HG03432 (cell line): Measurements from ENCODE around the gene PTPRJ.

ENCODE experiments used
- ATAC-seq: cut with Tn5 transposase; IDR thresholded peaks from one replicate; pipeline ENCODE4 v1.9.1; 2021; ENCODE audit warnings: mild to moderate bottlenecking, moderate library complexity; ENCODE audit not compliant: unreplicated experiment

Gene PTPRJ

GRCh38 chr11:47967577-47968525, 12.5 kb upstream of the PTPRJ start:
- ATAC-seq: no peak

GRCh38 chr11:47969401-47969800, 11.0 kb upstream of the PTPRJ start:
- no peak for ATAC-seq

- no peak for ATAC-seq
Measured at GRCh38 chr11:47971501-47971900, 8.9 kb upstream of the PTPRJ start.

GRCh38 chr11:47973173-47973572, 7.2 kb upstream of the PTPRJ start:
- ATAC-seq: no peak

- no peak for ATAC-seq
Measured at GRCh38 chr11:47976931-47977330, 3.4 kb upstream of the PTPRJ start.

- no peak for ATAC-seq
Measured at GRCh38 chr11:47977623-47978022, 2.7 kb upstream of the PTPRJ start.

- no peak for ATAC-seq
Measured at GRCh38 chr11:47979378-47980087, 826 bp upstream of the PTPRJ start.

GRCh38 chr11:47980907-47981621, 705 bp downstream of the PTPRJ start:
- peak; percentile 61 for ATAC-seq

- peak; percentile 11 for ATAC-seq
Measured at GRCh38 chr11:47981667-47982404, 1.5 kb downstream of the PTPRJ start.

GRCh38 chr11:47982616-47983015, 2.3 kb downstream of the PTPRJ start:
- no peak for ATAC-seq

- no peak for ATAC-seq
Measured at GRCh38 chr11:47983464-47984397, 3.4 kb downstream of the PTPRJ start.

- ATAC-seq: no peak
Measured at GRCh38 chr11:47986219-47986618, 5.9 kb downstream of the PTPRJ start.

- ATAC-seq: no peak
Measured at GRCh38 chr11:47986742-47987141, 6.4 kb downstream of the PTPRJ start.

GRCh38 chr11:47987310-47987709, 7.0 kb downstream of the PTPRJ start:
- peak; percentile 51 for ATAC-seq

- peak; percentile 29 for ATAC-seq
Measured at GRCh38 chr11:47987781-47988180, 7.4 kb downstream of the PTPRJ start.

- no peak for ATAC-seq
Measured at GRCh38 chr11:47989779-47990178, 9.4 kb downstream of the PTPRJ start.

- peak; percentile 32 for ATAC-seq
Measured at GRCh38 chr11:47991266-47991830, 11.0 kb downstream of the PTPRJ start.

- ATAC-seq: no peak
Measured at GRCh38 chr11:47991894-47992293, 11.5 kb downstream of the PTPRJ start.
